Astrocyte (in vitro differentiated cells and primary cell): ENCODE results near the gene NCF4. TPM values are rescaled to one million over a fixed set of nuclear protein-coding genes. Genes with fewer than 3 reads are reported as not detected.

Experiments
- DNase-seq: peaks from one replicate; pipeline ENCODE4 v3.0.0-alpha.2; 2010; ENCODE audit warnings: low read depth
- FAIRE-seq: peaks from 2 replicates; lab custom pipeline; 2011; peaks lifted over from hg19 to GRCh38; lab: Jason Lieb, UNC
- H2AFZ ChIP-seq: 2 replicates; pipeline ENCODE4 v1.6.0; 2012; ENCODE audit warnings: low read depth, low read length, inconsistent platforms
- H3K27ac ChIP-seq: 2 replicates; pipeline ENCODE4 v1.5.1; 2011; ENCODE audit warnings: low read depth, low read length, inconsistent platforms
- H3K27me3 ChIP-seq: 2 replicates; pipeline ENCODE4 v1.6.0; 2011; ENCODE audit warnings: low read length, inconsistent platforms; ENCODE audit not compliant: insufficient read depth
- H3K36me3 ChIP-seq: 2 replicates; pipeline ENCODE4 v1.5.1; 2011; ENCODE audit warnings: low read length, inconsistent platforms; ENCODE audit not compliant: insufficient read depth
- H3K4me1 ChIP-seq: 2 replicates; pipeline ENCODE4 v1.5.1; 2011; ENCODE audit warnings: low read length, inconsistent platforms; ENCODE audit not compliant: insufficient read depth
- H3K4me2 ChIP-seq: 2 replicates; pipeline ENCODE4 v1.6.0; 2012; ENCODE audit warnings: low read length, inconsistent platforms
- H3K4me3 ChIP-seq: 2 replicates; pipeline ENCODE4 v1.5.1; 2011; ENCODE audit warnings: low read depth, mild to moderate bottlenecking, low read length, inconsistent platforms; ENCODE audit not compliant: insufficient read depth
- H3K79me2 ChIP-seq: 2 replicates; pipeline ENCODE4 v1.6.0; 2012; ENCODE audit warnings: mild to moderate bottlenecking, low read length, inconsistent platforms; ENCODE audit not compliant: insufficient read depth
- H3K9ac ChIP-seq: 2 replicates; pipeline ENCODE4 v1.6.0; 2012; ENCODE audit warnings: mild to moderate bottlenecking, low read length, inconsistent platforms
- H3K9me3 ChIP-seq: 2 replicates; pipeline ENCODE4 v1.5.1; 2012; ENCODE audit warnings: low read depth, mild to moderate bottlenecking, low read length, inconsistent platforms; ENCODE audit not compliant: insufficient read depth
- H4K20me1 ChIP-seq: 2 replicates; pipeline ENCODE4 v1.6.0; 2012; ENCODE audit warnings: low read length, inconsistent platforms; ENCODE audit not compliant: insufficient read depth
- H3K27ac Mint-ChIP-seq: one replicate; pipeline ENCODE4 v1.8.0; 2021; ENCODE audit warnings: mild to moderate bottlenecking, mixed read lengths; ENCODE audit not compliant: unreplicated experiment
- H3K27me3 Mint-ChIP-seq: one replicate; pipeline ENCODE4 v1.8.0; 2021; ENCODE audit warnings: low read depth, mixed read lengths; ENCODE audit not compliant: unreplicated experiment
- H3K36me3 Mint-ChIP-seq: one replicate; pipeline ENCODE4 v1.8.0; 2021; ENCODE audit warnings: low read depth, mixed read lengths; ENCODE audit not compliant: unreplicated experiment
- H3K4me1 Mint-ChIP-seq: one replicate; pipeline ENCODE4 v1.8.0; 2021; ENCODE audit warnings: low read depth, mixed read lengths; ENCODE audit not compliant: unreplicated experiment
- H3K4me3 Mint-ChIP-seq: one replicate; pipeline ENCODE4 v1.8.0; 2021; ENCODE audit warnings: mild to moderate bottlenecking, moderate library complexity, mixed read lengths; ENCODE audit not compliant: unreplicated experiment
- H3K9me3 Mint-ChIP-seq: one replicate; pipeline ENCODE4 v1.8.0; 2021; ENCODE audit warnings: mild to moderate bottlenecking, mixed read lengths; ENCODE audit not compliant: unreplicated experiment
- EZH2 ChIP-seq: IDR thresholded peaks from 2 replicates; pipeline ENCODE4 v1.6.1; 2012; ENCODE audit warnings: mild to moderate bottlenecking, low read length, inconsistent platforms; ENCODE audit not compliant: insufficient read depth
- total RNA-seq: library from RNA; stranded (reverse); gene quantifications from 2 replicates; pipeline ENCODE4 v1.2.1, GENCODE V29; 2021
- TF ChIP-seq, protein P1 (sequence below): IDR thresholded peaks from 2 replicates; pipeline ENCODE4 v1.5.1; 2011; ENCODE audit warnings: low read depth, mild to moderate bottlenecking, inconsistent platforms, low read length, moderate library complexity; ENCODE audit not compliant: insufficient read depth

The NCF4 gene
- total RNA-seq, 1 donor from 2014 or later = not detected

DNA sequence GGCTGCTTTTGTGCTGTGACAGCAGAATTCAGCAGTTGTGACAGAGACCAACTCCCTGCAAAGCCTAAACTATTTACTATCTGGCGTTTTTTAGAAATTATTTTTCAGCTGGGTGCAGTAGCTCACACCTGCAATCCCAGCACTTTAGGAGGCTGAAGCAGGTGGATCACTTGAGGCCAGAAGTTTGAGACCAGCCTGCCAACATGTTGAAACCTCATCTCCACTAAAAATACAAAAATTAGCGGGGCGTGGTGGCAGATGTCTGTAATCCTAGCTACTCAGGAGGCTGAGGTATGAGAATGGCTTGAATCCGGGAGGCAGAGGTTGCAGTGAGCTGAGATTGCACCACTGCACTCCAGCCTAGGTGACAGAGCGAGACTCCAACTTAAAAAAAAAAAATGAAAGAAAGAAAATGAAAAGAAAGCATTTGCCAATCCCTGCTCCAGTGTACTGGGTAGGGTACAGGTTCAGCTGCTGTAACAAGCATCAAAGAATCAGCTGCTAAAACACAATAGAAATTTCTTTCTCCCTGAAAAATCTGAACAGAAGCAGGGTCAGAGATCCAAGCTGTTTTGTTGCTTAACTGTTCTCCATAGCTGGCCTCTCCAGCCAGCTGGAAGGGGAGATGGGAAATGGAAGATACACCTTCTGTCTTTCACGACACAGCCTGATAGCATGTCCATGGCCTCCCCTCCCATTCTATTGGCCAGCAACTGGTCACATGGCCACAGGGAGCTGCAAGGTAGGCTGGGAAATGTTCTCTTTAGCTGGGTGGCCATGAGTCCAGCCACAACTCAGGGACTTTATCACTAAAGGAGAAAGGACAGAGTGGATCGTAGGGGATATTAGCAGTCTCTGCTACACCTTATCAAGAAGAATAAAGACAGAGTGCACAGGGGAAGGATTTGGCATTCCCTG, 8.5 kb upstream of the NCF4 start:
- DNase-seq (no peak), FAIRE-seq (no peak)
- Mint-ChIP-seq H3K36me3 (no peaks in the 10 kb centered on the region), H3K4me1 (no peaks in the 10 kb centered on the region), H3K27ac (no peak overlapping the region), H3K9me3 (peaks cover 1% of the 10 kb centered on the region), H3K4me3 (no peak overlapping the region), H3K27me3 (peaks cover 50% of the 10 kb centered on the region)
- Histone ChIP-seq H3K9ac (no peak overlapping the region), H4K20me1 (no peaks in the 10 kb centered on the region), H3K27ac (no peak overlapping the region), H3K4me3 (no peak overlapping the region), H3K79me2 (no peaks in the 10 kb centered on the region), H3K4me1 (no peaks in the 10 kb centered on the region), H3K4me2 (no peak overlapping the region), H3K36me3 (no peaks in the 10 kb centered on the region), H3K27me3 (peaks cover 12% of the 10 kb centered on the region), H2AFZ (no peak overlapping the region), H3K9me3 (no peaks in the 10 kb centered on the region)
- TF ChIP-seq EZH2 = no peak
- TF ChIP-seq, protein P1, sequence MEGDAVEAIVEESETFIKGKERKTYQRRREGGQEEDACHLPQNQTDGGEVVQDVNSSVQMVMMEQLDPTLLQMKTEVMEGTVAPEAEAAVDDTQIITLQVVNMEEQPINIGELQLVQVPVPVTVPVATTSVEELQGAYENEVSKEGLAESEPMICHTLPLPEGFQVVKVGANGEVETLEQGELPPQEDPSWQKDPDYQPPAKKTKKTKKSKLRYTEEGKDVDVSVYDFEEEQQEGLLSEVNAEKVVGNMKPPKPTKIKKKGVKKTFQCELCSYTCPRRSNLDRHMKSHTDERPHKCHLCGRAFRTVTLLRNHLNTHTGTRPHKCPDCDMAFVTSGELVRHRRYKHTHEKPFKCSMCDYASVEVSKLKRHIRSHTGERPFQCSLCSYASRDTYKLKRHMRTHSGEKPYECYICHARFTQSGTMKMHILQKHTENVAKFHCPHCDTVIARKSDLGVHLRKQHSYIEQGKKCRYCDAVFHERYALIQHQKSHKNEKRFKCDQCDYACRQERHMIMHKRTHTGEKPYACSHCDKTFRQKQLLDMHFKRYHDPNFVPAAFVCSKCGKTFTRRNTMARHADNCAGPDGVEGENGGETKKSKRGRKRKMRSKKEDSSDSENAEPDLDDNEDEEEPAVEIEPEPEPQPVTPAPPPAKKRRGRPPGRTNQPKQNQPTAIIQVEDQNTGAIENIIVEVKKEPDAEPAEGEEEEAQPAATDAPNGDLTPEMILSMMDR = no peak

DNA sequence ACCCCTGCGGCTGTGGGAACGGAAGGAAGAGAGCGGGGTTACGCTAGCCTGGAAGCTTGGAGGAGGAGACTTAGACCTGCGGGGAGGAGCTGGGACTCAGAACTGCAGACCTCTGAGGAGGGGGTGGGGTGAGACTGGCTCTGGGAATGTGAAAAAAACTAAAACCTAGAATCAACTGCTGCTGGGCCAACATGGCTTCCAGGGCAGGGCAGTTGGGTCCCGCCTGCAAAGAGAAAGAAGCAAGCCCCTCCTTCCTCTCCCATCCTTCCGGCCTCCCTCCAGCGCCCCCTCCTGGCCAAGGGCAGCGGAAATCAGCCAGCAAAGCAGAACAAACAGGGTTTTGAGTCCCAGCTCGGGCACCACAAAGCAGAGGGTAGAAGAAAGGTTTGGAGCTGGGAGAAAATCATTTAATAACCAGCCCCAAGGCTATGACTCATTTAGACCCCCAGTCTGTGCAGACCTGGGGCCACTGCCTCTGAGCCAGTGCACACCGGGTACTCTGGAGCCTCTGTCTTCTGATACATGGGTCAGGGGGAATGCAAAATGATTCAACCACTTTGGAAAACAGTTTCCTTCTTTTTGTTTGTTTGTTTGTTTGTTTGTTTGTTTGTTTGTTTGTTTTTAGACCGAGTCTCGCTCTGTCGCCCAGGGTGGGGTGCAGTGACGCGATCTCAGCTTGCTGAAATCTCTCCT, 7.3 kb upstream of the NCF4 start:
- no peak overlapping the region for H3K4me3 ChIP-seq
- DNase-seq = no peak
- peaks cover 13% of the 10 kb centered on the region for H3K27me3 ChIP-seq
- no peak overlapping the region for H3K9ac ChIP-seq
- H3K9me3 ChIP-seq = no peaks in the 10 kb centered on the region
- no peak overlapping the region for H3K4me2 ChIP-seq
- H3K27ac ChIP-seq = no peak overlapping the region
- H4K20me1 ChIP-seq = no peaks in the 10 kb centered on the region
- FAIRE-seq = no peak
- peak overlapping the region; percentile 17 for H2AFZ ChIP-seq
- Mint-ChIP-seq H3K27ac (no peak overlapping the region), H3K27me3 (peaks cover 50% of the 10 kb centered on the region), H3K9me3 (peaks cover 1% of the 10 kb centered on the region), H3K36me3 (no peaks in the 10 kb centered on the region), H3K4me1 (no peaks in the 10 kb centered on the region), H3K4me3 (no peak overlapping the region)
- no peaks in the 10 kb centered on the region for H3K4me1 ChIP-seq
- no peaks in the 10 kb centered on the region for H3K36me3 ChIP-seq
- H3K79me2 ChIP-seq = no peaks in the 10 kb centered on the region
- TF ChIP-seq, protein P1 = peak; percentile 53
- no peak for TF ChIP-seq EZH2
